B cell (primary cell): Measurements from ENCODE around the gene TLR3. TPM values are rescaled to one million over a fixed set of nuclear protein-coding genes. Genes with fewer than 3 reads are reported as not detected.

Source experiments
- ATAC-seq: fragments of 200-7000 bp; cut with Tn5 transposase; one replicate; pipeline ENCODE4 v1.10.0; 2021; ENCODE audit warnings: low read depth, mild to moderate bottlenecking, moderate number of reproducible peaks, moderate library complexity
- CTCF ChIA-PET: fragments of 350-600 bp; sonication (Branson Sonifier 250); formaldehyde crosslinking; loops from one replicate; lab custom pipeline; 2021; ENCODE audit warnings: antibody characterized with exemption, inconsistent platforms; lab: Charles Lee
- POLR2A ChIA-PET: fragments of 350-600 bp; sonication (Branson Sonifier 250); formaldehyde crosslinking; loops from one replicate; lab custom pipeline; 2021; ENCODE audit warnings: antibody characterized with exemption; lab: Charles Lee
- DNase-seq: peaks from one replicate; pipeline ENCODE4 v3.0.0; 2013
- H2AFZ ChIP-seq: 2 replicates; pipeline ENCODE4 v1.6.1; 2012; ENCODE audit warnings: mild to moderate bottlenecking, low read depth, low read length; ENCODE audit not compliant: insufficient read depth, poor library complexity, severe bottlenecking
- H3K27ac ChIP-seq, 2 donors: 1 replicate in 1 of 2; 2 replicates in 1 of 2; pipeline ENCODE4 v1.5.1; 2012 to 2013; ENCODE audit warnings: low read length in 2 of 2, mild to moderate bottlenecking in 2 of 2, moderate library complexity in 1 of 2
- H3K27me3 ChIP-seq, 4 experiments: fragments of 200-600 bp in 1 of 4; sonication (generic) in 1 of 4; replicated peaks in 1 of 4; 1 replicate in 2 of 4; 2 replicates in 2 of 4; pipeline versions ENCODE4 v1.6.1 to v1.7.0; 2013 to 2016; ENCODE audit warnings: low read length in 3 of 4, mild to moderate bottlenecking in 2 of 4, mixed read lengths in 1 of 4, moderate library complexity in 1 of 4; ENCODE audit not compliant: insufficient read depth in 4 of 4, control insufficient read depth in 3 of 4; ENCODE audit errors: control extremely low read depth in 1 of 4
- H3K36me3 ChIP-seq, 2 experiments: replicated peaks in 1 of 2; 1 replicate in 1 of 2; 2 replicates in 1 of 2; pipeline versions ENCODE4 v1.6.1 to v1.7.1; 2013; ENCODE audit warnings: low read length in 1 of 2; ENCODE audit not compliant: insufficient read depth in 2 of 2, control insufficient read depth in 1 of 2; ENCODE audit errors: control extremely low read depth in 1 of 2, extremely low read depth in 1 of 2
- H3K4me1 ChIP-seq, 2 donors: fragments of 200-600 bp in 1 of 2; sonication (generic) in 1 of 2; 1 replicate in 1 of 2; 2 replicates in 1 of 2; pipeline versions ENCODE4 v1.5.1 to v1.6.1; 2013 to 2017; ENCODE audit warnings: low read length in 2 of 2; ENCODE audit not compliant: control insufficient read depth in 2 of 2, insufficient read depth in 2 of 2
- H3K4me2 ChIP-seq: replicated peaks from 2 replicates; pipeline ENCODE3; 2012; ENCODE audit warnings: mild to moderate bottlenecking, low read depth, low read length; ENCODE audit not compliant: poor library complexity, severe bottlenecking
- H3K4me3 ChIP-seq, 5 experiments: fragments of 200-600 bp in 1 of 5; sonication (generic) in 1 of 5; 1 replicate in 3 of 5; 2 replicates in 2 of 5; pipeline versions ENCODE4 v1.5.1 to v1.7.0; 2011 to 2016; ENCODE audit warnings: low read length in 4 of 5, mild to moderate bottlenecking in 4 of 5, low read depth in 2 of 5, control low read depth in 1 of 5, moderate library complexity in 1 of 5; ENCODE audit not compliant: insufficient read depth in 1 of 5; ENCODE audit errors: control extremely low read depth in 1 of 5, extremely low read depth in 1 of 5
- H3K79me2 ChIP-seq: fragments of 200-600 bp; sonication (generic); one replicate; pipeline ENCODE4 v1.6.0; 2016; ENCODE audit warnings: low read length; ENCODE audit not compliant: control insufficient read depth, insufficient read depth
- H3K9ac ChIP-seq: fragments of 200-600 bp; sonication (generic); 2 replicates; pipeline ENCODE4 v1.6.1; 2017; ENCODE audit warnings: mild to moderate bottlenecking, low read length, moderate library complexity
- H3K9me3 ChIP-seq, 3 donors: one replicate each; pipeline versions ENCODE4 v1.6.1 to v1.7.1; 2013; ENCODE audit warnings: low read length in 2 of 3; ENCODE audit not compliant: control insufficient read depth in 2 of 3, insufficient read depth in 1 of 3; ENCODE audit errors: control extremely low read depth in 1 of 3
- H4K20me1 ChIP-seq: 2 replicates; pipeline ENCODE4 v1.6.0; 2012; ENCODE audit warnings: mild to moderate bottlenecking, low read length; ENCODE audit not compliant: insufficient read depth, control insufficient read depth, poor library complexity, severe bottlenecking
- H3K27ac Mint-ChIP-seq: one replicate; pipeline ENCODE4 v1.8.0; 2021; ENCODE audit warnings: mixed read lengths
- H3K27me3 Mint-ChIP-seq: one replicate; pipeline ENCODE4 v1.8.0; 2021; ENCODE audit warnings: mixed read lengths
- H3K4me1 Mint-ChIP-seq: one replicate; pipeline ENCODE4 v1.8.0; 2021; ENCODE audit warnings: mixed read lengths
- H3K4me3 Mint-ChIP-seq: one replicate; pipeline ENCODE4 v1.8.0; 2021; ENCODE audit warnings: mixed read lengths
- H3K9me3 Mint-ChIP-seq: one replicate; pipeline ENCODE4 v1.8.0; 2022; ENCODE audit warnings: mixed read lengths; ENCODE audit not compliant: insufficient read depth
- EZH2 ChIP-seq: IDR thresholded peaks from 2 replicates; pipeline ENCODE4 v1.6.1; 2012; ENCODE audit warnings: borderline replicate concordance, low read depth, mild to moderate bottlenecking, moderate library complexity, low read length; ENCODE audit not compliant: insufficient read depth, poor library complexity, severe bottlenecking
- WGBS: methylation state at CpG from one replicate; pipeline ENCODE4 v1.1.5; 2013; ENCODE audit warnings: missing lambda C conversion rate; ENCODE audit not compliant: insufficient coverage; 5-methylcytosine and 5-hydroxymethylcytosine counted together
- intact Hi-C: fragments of 100-400 bp; cut with micrococcal nuclease; formaldehyde crosslinking; loops from one replicate; pipeline ENCODE4 v1.10.0; 2022
- polyA plus RNA-seq: library from polyadenylated mRNA; depleted of rRNA; stranded (reverse); fragments of >200 nt; gene quantifications from 2 replicates; pipeline ENCODE4 v1.2.3, GENCODE V29; 2012
- total RNA-seq, 2 donors: library from RNA; stranded (reverse); fragments of 120-200 nt in 1 of 2; gene quantifications; 1 replicate in 1 of 2; 2 replicates in 1 of 2; pipeline versions ENCODE4 v1.2.3 to v1.2.4, GENCODE V29; 2013 to 2022
- TF ChIP-seq, protein P1 (sequence below): fragments of 200-600 bp; IDR thresholded peaks from one replicate; pipeline ENCODE4 v1.8.0; 2022; ENCODE audit warnings: antibody characterized with exemption, mild to moderate bottlenecking

Gene TLR3
- total and polyA plus RNA-seq, 2 donors (not counting 1 experiment from before 2014, with no cell fraction given) = not detected

GRCh38 chr4:186024637-186025407 is 44.1 kb upstream of the TLR3 start:
- DNase-seq (no peak), ATAC-seq (no peak)
- Histone ChIP-seq H3K4me1 (no peaks in the 10 kb centered on the region), H3K79me2 (no peaks in the 10 kb centered on the region), H3K36me3 (no peaks in the 10 kb centered on the region), H4K20me1 (no peaks in the 10 kb centered on the region), H3K9me3 (peaks cover 0 to 4% (median 0%) of the 10 kb centered on the region in 3 donors), H3K27me3 (peaks cover 0 to 15% (median 0%) of the 10 kb centered on the region in 4 experiments), H3K4me2 (no peak overlapping the region), H3K9ac (no peak overlapping the region), H2AFZ (no peak overlapping the region), H3K27ac (no peak overlapping the region), H3K4me3 (no peak overlapping the region)
- H3K9me3 Mint-ChIP-seq = no peaks in the 10 kb centered on the region
- TF ChIP-seq, protein P1, sequence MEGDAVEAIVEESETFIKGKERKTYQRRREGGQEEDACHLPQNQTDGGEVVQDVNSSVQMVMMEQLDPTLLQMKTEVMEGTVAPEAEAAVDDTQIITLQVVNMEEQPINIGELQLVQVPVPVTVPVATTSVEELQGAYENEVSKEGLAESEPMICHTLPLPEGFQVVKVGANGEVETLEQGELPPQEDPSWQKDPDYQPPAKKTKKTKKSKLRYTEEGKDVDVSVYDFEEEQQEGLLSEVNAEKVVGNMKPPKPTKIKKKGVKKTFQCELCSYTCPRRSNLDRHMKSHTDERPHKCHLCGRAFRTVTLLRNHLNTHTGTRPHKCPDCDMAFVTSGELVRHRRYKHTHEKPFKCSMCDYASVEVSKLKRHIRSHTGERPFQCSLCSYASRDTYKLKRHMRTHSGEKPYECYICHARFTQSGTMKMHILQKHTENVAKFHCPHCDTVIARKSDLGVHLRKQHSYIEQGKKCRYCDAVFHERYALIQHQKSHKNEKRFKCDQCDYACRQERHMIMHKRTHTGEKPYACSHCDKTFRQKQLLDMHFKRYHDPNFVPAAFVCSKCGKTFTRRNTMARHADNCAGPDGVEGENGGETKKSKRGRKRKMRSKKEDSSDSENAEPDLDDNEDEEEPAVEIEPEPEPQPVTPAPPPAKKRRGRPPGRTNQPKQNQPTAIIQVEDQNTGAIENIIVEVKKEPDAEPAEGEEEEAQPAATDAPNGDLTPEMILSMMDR = no peak
- TF ChIP-seq EZH2 = no peak
- peaks cover 66% of the 10 kb centered on the region for H3K27me3 Mint-ChIP-seq
- intact Hi-C loops = loop anchor here (5.0 kb wide), 1 partner anchor 383 kb away; no protein-coding TSS in a partner anchor
- POLR2A ChIA-PET = no interaction called here
- H3K4me1 Mint-ChIP-seq = no peaks in the 10 kb centered on the region
- 85% methylated on average over 12 of the region's 15 CpGs for WGBS
- CTCF ChIA-PET = interaction anchor here (3.1 kb wide), 1 partner anchor 12 kb away, joined by 13 read pairs; no protein-coding TSS in a partner anchor
- no peak overlapping the region for H3K4me3 Mint-ChIP-seq
- H3K27ac Mint-ChIP-seq = no peak overlapping the region

- H3K4me1 ChIP-seq = no peaks in the 10 kb centered on the region
- H3K4me2 ChIP-seq = no peak overlapping the region
- H3K9me3 ChIP-seq = peaks cover 0 to 4% (median 0%) of the 10 kb centered on the region in 3 donors
- H3K9ac ChIP-seq = no peak overlapping the region
- no peaks in the 10 kb centered on the region for H4K20me1 ChIP-seq
- no peaks in the 10 kb centered on the region for H3K79me2 ChIP-seq
- POLR2A ChIA-PET = no interaction called here
- 86% methylated on average over 5 of the region's 7 CpGs for WGBS
- Mint-ChIP-seq H3K9me3 (no peaks in the 10 kb centered on the region), H3K27me3 (peaks cover 66% of the 10 kb centered on the region), H3K4me1 (no peaks in the 10 kb centered on the region), H3K27ac (no peak overlapping the region), H3K4me3 (no peak overlapping the region)
- ATAC-seq (no peak), DNase-seq (no peak)
- intact Hi-C loops = no loop called here
- H3K27me3 ChIP-seq = peaks cover 0 to 18% (median 2%) of the 10 kb centered on the region in 4 experiments
- CTCF ChIA-PET = interaction anchor here (3.1 kb wide), 1 partner anchor 11 kb away, joined by 13 read pairs; no protein-coding TSS in a partner anchor
- H3K4me3 ChIP-seq = no peak overlapping the region
- no peak for TF ChIP-seq EZH2
- TF ChIP-seq, protein P1 = no peak
- H2AFZ ChIP-seq = no peak overlapping the region
- no peaks in the 10 kb centered on the region for H3K36me3 ChIP-seq
- no peak overlapping the region for H3K27ac ChIP-seq
Observed at GRCh38 chr4:186025408-186025690, 43.6 kb upstream of the TLR3 start.
